WERI-Rb-1 (cell line): ENCODE data around the gene TMPRSS11D.

Experiments
- DNase-seq: peaks from one replicate; pipeline ENCODE4 v3.0.0-alpha.2; 2020
- H3K27ac ChIP-seq: fragments of 250-450 bp; sonication (Bioruptor Pico); 2 replicates; pipeline ENCODE4 v1.5.1; 2020; ENCODE audit warnings: mild to moderate bottlenecking, moderate library complexity
- H3K27me3 ChIP-seq: fragments of 250-450 bp; sonication (Bioruptor Pico); 2 replicates; pipeline ENCODE4 v1.5.1; 2021; ENCODE audit warnings: mild to moderate bottlenecking, low read depth, moderate library complexity; ENCODE audit not compliant: insufficient read depth, severe bottlenecking
- H3K36me3 ChIP-seq: fragments of 250-450 bp; sonication (Bioruptor Pico); 2 replicates; pipeline ENCODE4 v1.5.1; 2020; ENCODE audit warnings: mild to moderate bottlenecking, moderate library complexity
- H3K4me3 ChIP-seq: 2 replicates; pipeline ENCODE4 v1.5.1; 2011; ENCODE audit warnings: low read depth, mild to moderate bottlenecking, control low read depth, low read length
- H3K9me3 ChIP-seq: fragments of 250-450 bp; sonication (Bioruptor Pico); 2 replicates; pipeline ENCODE4 v1.5.1; 2021; ENCODE audit warnings: mild to moderate bottlenecking, moderate library complexity; ENCODE audit not compliant: severe bottlenecking
- TF ChIP-seq, protein P1 (sequence below): IDR thresholded peaks from 2 replicates; pipeline ENCODE4 v1.5.1; 2011; ENCODE audit warnings: low read depth, mild to moderate bottlenecking, control low read depth, inconsistent platforms, low read length

Gene TMPRSS11D

DNA sequence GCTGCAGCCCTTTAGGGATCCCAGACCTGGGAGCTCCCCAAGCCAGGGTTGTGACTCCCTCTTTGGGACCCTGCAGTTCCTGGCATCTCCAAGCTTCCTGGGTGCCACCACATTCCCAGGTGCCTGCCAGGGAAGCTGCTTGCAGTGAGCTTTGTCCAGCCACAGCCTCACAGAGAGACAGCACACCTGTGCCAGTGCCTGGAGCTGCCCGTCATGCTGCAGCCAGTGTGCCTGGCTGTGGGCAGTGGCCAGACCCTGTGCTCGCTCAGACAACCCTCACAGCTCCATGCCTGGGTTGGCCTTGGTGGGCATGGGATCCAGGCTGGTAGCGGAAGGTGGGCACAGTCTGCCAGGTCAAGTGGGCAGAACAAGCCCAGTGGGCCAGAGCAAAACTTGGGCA lies 43.4 kb upstream of the TMPRSS11D start:
- TF ChIP-seq, protein P1, sequence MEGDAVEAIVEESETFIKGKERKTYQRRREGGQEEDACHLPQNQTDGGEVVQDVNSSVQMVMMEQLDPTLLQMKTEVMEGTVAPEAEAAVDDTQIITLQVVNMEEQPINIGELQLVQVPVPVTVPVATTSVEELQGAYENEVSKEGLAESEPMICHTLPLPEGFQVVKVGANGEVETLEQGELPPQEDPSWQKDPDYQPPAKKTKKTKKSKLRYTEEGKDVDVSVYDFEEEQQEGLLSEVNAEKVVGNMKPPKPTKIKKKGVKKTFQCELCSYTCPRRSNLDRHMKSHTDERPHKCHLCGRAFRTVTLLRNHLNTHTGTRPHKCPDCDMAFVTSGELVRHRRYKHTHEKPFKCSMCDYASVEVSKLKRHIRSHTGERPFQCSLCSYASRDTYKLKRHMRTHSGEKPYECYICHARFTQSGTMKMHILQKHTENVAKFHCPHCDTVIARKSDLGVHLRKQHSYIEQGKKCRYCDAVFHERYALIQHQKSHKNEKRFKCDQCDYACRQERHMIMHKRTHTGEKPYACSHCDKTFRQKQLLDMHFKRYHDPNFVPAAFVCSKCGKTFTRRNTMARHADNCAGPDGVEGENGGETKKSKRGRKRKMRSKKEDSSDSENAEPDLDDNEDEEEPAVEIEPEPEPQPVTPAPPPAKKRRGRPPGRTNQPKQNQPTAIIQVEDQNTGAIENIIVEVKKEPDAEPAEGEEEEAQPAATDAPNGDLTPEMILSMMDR = no peak
- H3K4me3 ChIP-seq = no peak overlapping the region
- no peak for DNase-seq
- no peaks in the 10 kb centered on the region for H3K27me3 ChIP-seq
- no peaks in the 10 kb centered on the region for H3K36me3 ChIP-seq
- no peaks in the 10 kb centered on the region for H3K9me3 ChIP-seq
- H3K27ac ChIP-seq = no peak overlapping the region

DNA sequence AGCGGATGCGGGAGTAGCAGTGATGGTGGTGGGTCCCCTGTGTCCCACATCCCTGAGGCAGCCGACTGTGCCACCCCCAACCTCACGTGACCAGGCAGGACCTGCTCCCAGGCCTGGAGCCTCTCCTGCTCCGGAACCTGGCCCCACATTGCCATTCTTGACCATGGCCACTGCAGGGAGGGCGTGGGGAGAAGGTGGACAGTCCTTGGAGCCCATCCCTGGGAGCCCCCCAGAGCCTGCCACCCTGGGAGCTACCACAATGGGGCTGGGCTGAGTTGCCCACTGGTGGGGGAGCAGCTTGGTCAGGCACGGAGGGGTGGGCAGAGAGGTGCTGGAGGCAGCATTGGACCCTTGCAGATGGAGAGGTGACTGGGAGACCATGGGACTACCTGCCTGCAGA lies 42.7 kb upstream of the TMPRSS11D start:
- TF ChIP-seq, protein P1 = no peak
- no peak overlapping the region for H3K4me3 ChIP-seq
- DNase-seq = no peak
- no peaks in the 10 kb centered on the region for H3K9me3 ChIP-seq
- no peak overlapping the region for H3K27ac ChIP-seq
- no peaks in the 10 kb centered on the region for H3K27me3 ChIP-seq
- no peaks in the 10 kb centered on the region for H3K36me3 ChIP-seq

- Histone ChIP-seq H3K27me3 (no peaks in the 10 kb centered on the region), H3K9me3 (no peaks in the 10 kb centered on the region), H3K27ac (no peak overlapping the region), H3K4me3 (no peak overlapping the region), H3K36me3 (no peaks in the 10 kb centered on the region)
- DNase-seq = no peak
- TF ChIP-seq, protein P1 = no peak
Measured at GRCh38 chr4:67922697-67923096, 38.9 kb upstream of the TMPRSS11D start.

GRCh38 chr4:67918428-67918827 lies 34.6 kb upstream of the TMPRSS11D start:
- no peak overlapping the region for H3K4me3 ChIP-seq
- DNase-seq = no peak
- H3K27me3 ChIP-seq = no peaks in the 10 kb centered on the region
- no peak overlapping the region for H3K27ac ChIP-seq
- no peaks in the 10 kb centered on the region for H3K36me3 ChIP-seq
- H3K9me3 ChIP-seq = no peaks in the 10 kb centered on the region
- TF ChIP-seq, protein P1 = peak; percentile 60

DNA sequence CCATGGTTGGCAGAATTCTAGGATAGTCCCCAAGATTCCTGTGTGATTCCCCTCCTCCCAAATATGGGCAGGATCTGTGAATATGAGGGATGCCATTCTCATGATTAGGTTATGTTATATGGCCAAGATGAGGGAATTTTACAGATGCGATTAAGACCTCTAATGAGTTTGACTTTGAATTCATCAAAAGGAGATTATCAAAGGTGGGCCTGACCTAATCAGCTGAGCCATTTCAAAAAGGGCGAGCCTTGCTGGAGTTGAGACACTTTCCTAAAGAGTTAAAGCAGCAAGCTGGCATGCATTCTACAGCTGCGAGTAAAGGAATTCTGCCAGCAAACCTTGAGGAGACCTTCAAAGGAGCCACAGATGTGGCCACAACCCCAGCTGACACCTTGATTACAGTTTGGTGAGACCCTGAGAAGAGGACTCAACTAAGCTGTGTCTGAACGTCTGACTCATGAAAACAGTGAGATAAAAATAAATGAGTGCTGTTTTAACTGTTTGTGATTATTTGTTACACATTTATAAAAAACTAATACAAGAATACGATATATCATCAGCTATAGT lies 31.7 kb upstream of the TMPRSS11D start:
- Histone ChIP-seq H3K36me3 (no peaks in the 10 kb centered on the region), H3K9me3 (no peaks in the 10 kb centered on the region), H3K27me3 (no peaks in the 10 kb centered on the region), H3K4me3 (no peak overlapping the region), H3K27ac (no peak overlapping the region)
- TF ChIP-seq, protein P1 = no peak
- no peak for DNase-seq

DNA sequence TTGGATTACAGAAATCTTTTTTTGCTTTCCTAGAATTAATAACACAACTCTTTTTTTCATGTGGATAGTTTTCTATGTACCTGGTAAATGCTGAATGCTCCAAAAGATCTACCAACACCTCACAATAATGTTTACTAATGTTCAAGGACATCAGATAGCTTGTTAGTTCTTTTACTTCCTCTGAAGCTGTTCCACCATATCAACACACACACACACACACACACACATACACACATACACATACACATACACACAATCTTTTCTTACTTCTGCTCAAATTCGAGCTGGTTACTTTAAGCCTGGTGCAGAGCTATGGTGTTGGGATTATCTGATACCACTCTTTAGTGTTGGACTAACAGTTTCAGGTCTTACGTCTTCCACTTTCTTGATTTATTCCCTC lies 28.3 kb upstream of the TMPRSS11D start:
- Histone ChIP-seq H3K4me3 (no peak overlapping the region), H3K36me3 (no peaks in the 10 kb centered on the region), H3K27ac (no peak overlapping the region), H3K9me3 (no peaks in the 10 kb centered on the region), H3K27me3 (no peaks in the 10 kb centered on the region)
- TF ChIP-seq, protein P1 = no peak
- DNase-seq = no peak
